ENCODE results near the gene KIF3B. TPM values are rescaled to one million over a fixed set of nuclear protein-coding genes. Genes with fewer than 3 reads are reported as not detected.

KIF3B gene
- total and polyA plus RNA-seq, 2 of the 13 experiments (the other 11 are each of a cell fraction or from before 2014, with no cell fraction given) = 23.6 to 28.8 TPM

DNA sequence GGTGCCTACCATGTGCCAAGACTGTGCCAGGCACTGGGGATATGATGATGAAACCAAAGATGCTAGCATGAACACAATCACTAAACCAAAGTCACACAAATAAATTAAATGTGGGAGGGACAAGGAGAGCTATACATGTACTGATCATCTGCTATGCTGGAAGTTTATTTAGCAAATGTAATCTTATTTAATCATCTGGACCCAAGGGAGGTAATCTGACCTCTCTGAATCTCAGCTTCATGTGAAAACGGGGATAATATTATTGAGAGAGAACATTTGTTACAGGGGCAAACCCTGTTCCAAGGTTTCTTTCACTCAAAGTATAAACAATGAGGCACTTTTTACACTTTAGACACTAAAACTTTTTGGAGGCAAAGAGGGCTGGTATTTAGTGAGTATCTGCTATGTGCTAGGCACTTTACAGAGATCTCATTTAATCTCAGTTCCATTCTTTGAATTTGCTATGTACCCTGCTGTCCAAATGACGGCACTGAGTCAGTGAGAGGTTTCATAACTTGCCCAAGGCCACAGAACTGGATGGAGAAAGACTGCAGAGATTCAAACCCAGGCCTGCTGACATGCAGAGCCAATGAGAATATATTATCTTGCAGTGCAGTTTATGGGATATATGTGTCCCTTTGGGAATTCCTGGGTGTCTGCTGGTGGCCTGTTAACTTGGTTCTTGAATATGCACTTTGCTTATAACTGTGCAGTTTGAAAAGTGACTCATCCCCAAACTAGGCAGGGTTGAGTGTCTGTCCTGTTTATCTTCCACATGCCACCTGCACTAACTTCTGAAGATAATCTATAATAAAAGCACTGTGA is 77.4 kb downstream of the KIF3B start (continued):
- TF ChIP-seq, protein P1, sequence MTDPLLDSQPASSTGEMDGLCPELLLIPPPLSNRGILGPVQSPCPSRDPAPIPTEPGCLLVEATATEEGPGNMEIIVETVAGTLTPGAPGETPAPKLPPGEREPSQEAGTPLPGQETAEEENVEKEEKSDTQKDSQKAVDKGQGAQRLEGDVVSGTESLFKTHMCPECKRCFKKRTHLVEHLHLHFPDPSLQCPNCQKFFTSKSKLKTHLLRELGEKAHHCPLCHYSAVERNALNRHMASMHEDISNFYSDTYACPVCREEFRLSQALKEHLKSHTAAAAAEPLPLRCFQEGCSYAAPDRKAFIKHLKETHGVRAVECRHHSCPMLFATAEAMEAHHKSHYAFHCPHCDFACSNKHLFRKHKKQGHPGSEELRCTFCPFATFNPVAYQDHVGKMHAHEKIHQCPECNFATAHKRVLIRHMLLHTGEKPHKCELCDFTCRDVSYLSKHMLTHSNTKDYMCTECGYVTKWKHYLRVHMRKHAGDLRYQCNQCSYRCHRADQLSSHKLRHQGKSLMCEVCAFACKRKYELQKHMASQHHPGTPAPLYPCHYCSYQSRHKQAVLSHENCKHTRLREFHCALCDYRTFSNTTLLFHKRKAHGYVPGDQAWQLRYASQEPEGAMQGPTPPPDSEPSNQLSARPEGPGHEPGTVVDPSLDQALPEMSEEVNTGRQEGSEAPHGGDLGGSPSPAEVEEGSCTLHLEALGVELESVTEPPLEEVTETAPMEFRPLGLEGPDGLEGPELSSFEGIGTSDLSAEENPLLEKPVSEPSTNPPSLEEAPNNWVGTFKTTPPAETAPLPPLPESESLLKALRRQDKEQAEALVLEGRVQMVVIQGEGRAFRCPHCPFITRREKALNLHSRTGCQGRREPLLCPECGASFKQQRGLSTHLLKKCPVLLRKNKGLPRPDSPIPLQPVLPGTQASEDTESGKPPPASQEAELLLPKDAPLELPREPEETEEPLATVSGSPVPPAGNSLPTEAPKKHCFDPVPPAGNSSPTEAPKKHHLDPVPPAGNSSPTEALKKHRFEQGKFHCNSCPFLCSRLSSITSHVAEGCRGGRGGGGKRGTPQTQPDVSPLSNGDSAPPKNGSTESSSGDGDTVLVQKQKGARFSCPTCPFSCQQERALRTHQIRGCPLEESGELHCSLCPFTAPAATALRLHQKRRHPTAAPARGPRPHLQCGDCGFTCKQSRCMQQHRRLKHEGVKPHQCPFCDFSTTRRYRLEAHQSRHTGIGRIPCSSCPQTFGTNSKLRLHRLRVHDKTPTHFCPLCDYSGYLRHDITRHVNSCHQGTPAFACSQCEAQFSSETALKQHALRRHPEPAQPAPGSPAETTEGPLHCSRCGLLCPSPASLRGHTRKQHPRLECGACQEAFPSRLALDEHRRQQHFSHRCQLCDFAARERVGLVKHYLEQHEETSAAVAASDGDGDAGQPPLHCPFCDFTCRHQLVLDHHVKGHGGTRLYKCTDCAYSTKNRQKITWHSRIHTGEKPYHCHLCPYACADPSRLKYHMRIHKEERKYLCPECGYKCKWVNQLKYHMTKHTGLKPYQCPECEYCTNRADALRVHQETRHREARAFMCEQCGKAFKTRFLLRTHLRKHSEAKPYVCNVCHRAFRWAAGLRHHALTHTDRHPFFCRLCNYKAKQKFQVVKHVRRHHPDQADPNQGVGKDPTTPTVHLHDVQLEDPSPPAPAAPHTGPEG (CRISPR knock-in tag; IDR thresholded peaks at IDR 0.05) = no peak
- peak in 1 of 2 experiments; percentile 26; a peak in 1 of 4 replicates for TF ChIP-seq KLF16 (CRISPR knock-in tag; IDR thresholded peaks at IDR 0.05)
- TF ChIP-seq HMG20B (CRISPR knock-in tag; conservative IDR thresholded peaks at IDR 0.05) = no peak; the same call in 1 of the 2 replicates
- TF ChIP-seq HHEX (CRISPR knock-in tag; IDR thresholded peaks at IDR 0.05) = no peak
- TF ChIP-seq, protein P2, sequence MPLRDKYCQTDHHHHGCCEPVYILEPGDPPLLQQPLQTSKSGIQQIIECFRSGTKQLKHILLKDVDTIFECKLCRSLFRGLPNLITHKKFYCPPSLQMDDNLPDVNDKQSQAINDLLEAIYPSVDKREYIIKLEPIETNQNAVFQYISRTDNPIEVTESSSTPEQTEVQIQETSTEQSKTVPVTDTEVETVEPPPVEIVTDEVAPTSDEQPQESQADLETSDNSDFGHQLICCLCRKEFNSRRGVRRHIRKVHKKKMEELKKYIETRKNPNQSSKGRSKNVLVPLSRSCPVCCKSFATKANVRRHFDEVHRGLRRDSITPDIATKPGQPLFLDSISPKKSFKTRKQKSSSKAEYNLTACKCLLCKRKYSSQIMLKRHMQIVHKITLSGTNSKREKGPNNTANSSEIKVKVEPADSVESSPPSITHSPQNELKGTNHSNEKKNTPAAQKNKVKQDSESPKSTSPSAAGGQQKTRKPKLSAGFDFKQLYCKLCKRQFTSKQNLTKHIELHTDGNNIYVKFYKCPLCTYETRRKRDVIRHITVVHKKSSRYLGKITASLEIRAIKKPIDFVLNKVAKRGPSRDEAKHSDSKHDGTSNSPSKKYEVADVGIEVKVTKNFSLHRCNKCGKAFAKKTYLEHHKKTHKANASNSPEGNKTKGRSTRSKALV (CRISPR knock-in tag; IDR thresholded peaks at IDR 0.05) = no peak; the same call in 1 of the 2 replicates
- TF ChIP-seq, protein P3, sequence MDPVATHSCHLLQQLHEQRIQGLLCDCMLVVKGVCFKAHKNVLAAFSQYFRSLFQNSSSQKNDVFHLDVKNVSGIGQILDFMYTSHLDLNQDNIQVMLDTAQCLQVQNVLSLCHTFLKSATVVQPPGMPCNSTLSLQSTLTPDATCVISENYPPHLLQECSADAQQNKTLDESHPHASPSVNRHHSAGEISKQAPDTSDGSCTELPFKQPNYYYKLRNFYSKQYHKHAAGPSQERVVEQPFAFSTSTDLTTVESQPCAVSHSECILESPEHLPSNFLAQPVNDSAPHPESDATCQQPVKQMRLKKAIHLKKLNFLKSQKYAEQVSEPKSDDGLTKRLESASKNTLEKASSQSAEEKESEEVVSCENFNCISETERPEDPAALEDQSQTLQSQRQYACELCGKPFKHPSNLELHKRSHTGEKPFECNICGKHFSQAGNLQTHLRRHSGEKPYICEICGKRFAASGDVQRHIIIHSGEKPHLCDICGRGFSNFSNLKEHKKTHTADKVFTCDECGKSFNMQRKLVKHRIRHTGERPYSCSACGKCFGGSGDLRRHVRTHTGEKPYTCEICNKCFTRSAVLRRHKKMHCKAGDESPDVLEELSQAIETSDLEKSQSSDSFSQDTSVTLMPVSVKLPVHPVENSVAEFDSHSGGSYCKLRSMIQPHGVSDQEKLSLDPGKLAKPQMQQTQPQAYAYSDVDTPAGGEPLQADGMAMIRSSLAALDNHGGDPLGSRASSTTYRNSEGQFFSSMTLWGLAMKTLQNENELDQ (CRISPR knock-in tag; IDR thresholded peaks at IDR 0.05; ENCODE audit: borderline replicate concordance) = no peak
- TF ChIP-seq, protein P4, sequence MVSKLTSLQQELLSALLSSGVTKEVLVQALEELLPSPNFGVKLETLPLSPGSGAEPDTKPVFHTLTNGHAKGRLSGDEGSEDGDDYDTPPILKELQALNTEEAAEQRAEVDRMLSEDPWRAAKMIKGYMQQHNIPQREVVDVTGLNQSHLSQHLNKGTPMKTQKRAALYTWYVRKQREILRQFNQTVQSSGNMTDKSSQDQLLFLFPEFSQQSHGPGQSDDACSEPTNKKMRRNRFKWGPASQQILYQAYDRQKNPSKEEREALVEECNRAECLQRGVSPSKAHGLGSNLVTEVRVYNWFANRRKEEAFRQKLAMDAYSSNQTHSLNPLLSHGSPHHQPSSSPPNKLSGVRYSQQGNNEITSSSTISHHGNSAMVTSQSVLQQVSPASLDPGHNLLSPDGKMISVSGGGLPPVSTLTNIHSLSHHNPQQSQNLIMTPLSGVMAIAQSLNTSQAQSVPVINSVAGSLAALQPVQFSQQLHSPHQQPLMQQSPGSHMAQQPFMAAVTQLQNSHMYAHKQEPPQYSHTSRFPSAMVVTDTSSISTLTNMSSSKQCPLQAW (CRISPR knock-in tag; IDR thresholded peaks at IDR 0.05) = peak; percentile 66; the same call in 1 of the 2 replicates
- no peak for TF ChIP-seq SOX13 (IDR thresholded peaks at IDR 0.05)
- peak in 1 of 2 experiments; percentile 52; a peak in 1 of 4 replicates for TF ChIP-seq SOX13 (CRISPR knock-in tag; conservative IDR thresholded peaks at IDR 0.05 in 1 of 2, IDR thresholded peaks at IDR 0.05 in 1 of 2)
- no peak for TF ChIP-seq ZFYVE20 (CRISPR knock-in tag; IDR thresholded peaks at IDR 0.05; ENCODE audit: borderline replicate concordance, low read depth)
- TF ChIP-seq PCBP2 (optimal IDR thresholded peaks at IDR 0.05; ENCODE audit: low read depth, low read length, poor library complexity, severe bottlenecking) = no peak
- 0 out of 2 replicates have a peak, but pooled peaks have one; percentile 55 for TF ChIP-seq ZSCAN9 (CRISPR knock-in tag; IDR thresholded peaks at IDR 0.05; ENCODE audit: borderline replicate concordance)
